Cardiac septum (tissue), 1 donor: Measurements from ENCODE around the gene OPCML. TPM values are rescaled to one million over a fixed set of nuclear protein-coding genes. Genes with fewer than 3 reads are reported as not detected.

Experiments used
- DNase-seq: peaks from one replicate; pipeline ENCODE4 v3.0.0-alpha.2; 2020; ENCODE audit warnings: low spot score
- intact Hi-C: fragments of 100-400 bp; cut with DNase I; formaldehyde crosslinking; loops from one replicate; pipeline ENCODE4 v1.14.0; 2022
- total RNA-seq: library from RNA; stranded (reverse); fragmentation: NEBNext Ultra II Directional; extraction: Animal tissue kit (Norgen Biotek cat#: 25700); gene quantifications from one replicate; pipeline ENCODE4 v1.2.1, GENCODE V29; 2021
- donor health status: DM: no; HTN: no; CAD: no.

OPCML gene
- total RNA-seq, 1 donor from 2014 or later, result 0.27 TPM

GRCh38 chr11:132717824-132718223, 814.5 kb downstream of the OPCML start:
- intact Hi-C loops, result no loop called here
- DNase-seq, result no peak

DNA sequence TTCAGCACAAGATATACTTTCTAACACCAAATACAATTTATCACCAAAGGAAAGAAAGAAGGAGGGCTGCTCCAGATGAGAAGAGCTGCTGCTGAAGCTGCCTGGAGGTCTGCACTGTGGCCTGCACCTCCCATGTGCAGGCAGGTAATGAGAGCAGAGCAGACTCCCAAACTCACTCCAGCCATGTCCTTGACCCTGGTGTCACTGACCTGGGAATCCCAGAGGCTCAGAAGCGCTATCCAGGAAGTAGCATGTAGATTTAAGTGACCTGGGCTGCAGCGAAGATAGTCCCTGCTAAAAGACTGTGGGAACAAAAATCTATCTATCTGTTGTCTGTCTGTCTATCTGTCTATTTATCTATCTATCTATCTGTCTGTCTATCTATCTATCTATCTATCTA, 816.3 kb downstream of the OPCML start:
- no peak for DNase-seq
- intact Hi-C loops, result no loop called here

GRCh38 chr11:132714859-132715440, 817.4 kb downstream of the OPCML start:
- DNase-seq, result no peak
- intact Hi-C loops, result no loop called here

GRCh38 chr11:132712466-132712865, 819.8 kb downstream of the OPCML start:
- intact Hi-C loops, result no loop called here
- no peak for DNase-seq

DNA sequence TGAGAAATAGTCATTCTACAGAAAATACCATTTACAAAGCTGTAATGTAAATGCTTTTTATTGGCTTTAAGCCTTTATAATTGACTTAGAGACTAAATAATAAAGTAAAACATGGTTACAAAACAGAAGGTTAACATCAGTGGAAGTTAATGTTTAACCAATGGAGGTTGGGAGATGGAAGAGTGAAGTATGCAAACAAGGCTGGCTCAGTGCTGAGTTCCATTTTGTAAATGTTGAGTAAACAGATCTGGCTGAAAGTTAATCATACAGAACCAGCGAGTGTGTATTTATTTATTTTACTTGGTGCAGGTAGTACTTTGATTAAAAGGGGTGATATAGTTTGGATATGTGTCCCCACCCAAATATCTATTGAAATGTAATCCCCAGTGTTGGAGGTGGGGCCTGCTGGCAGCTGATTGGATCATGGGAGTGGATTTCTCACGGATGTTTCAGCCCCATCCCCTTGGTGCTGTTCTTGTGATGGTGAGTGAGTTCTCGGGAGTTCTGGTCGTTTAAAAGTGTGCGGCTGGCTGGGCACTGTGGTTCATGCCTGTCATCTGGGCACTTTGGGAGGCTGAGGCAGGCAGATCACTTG, 827.4 kb downstream of the OPCML start:
- DNase-seq, result no peak
- intact Hi-C loops, result no loop called here

DNA sequence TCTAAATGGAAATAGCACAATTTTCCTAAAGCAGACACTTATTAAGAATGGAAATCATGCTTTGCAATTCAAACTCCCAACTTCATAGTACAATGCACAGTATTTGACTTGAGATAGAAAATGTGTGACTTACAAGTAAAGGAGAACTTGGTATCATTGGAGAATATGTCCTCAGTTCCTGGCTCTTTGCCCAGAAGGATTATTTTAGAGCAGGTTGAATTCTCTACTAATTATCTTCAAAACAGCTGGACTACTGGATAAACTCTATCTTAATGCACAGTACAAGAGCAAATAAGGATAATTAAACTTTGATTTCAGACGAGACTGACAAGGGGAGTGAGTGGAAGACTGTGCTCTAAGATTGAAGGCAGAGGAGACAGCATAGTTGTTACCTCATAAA, 839.4 kb downstream of the OPCML start:
- intact Hi-C loops, result no loop called here
- DNase-seq, result no peak

- DNase-seq, result no peak
- intact Hi-C loops, result no loop called here
These were observed 840.3 kb downstream of the OPCML start for GRCh38 chr11:132691848-132692550.

- no peak for DNase-seq
- intact Hi-C loops, result no loop called here
These were observed 845.4 kb downstream of the OPCML start for GRCh38 chr11:132686886-132687285.

DNA sequence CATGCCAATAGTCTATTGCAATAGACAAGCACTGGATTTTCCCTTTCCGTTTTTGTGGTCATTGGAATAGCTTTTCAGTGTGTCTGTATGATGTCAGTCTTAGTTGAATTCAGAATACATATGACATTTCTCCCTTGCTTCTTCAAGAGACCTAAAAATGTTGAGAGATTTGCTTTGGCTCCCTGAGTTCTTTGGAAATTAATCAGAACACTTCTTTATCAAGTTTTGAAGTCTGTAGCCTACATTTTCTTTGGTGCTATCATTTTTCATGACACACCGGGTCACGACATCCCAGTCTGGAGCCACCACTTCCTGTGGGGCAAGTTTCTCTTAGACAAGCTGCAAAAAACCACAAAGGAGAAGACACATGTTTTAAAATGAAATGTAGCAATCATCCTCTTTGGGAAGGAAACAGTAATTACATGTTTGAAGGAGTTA, 847.1 kb downstream of the OPCML start:
- DNase-seq, result no peak

GRCh38 chr11:132683602-132684001, 848.7 kb downstream of the OPCML start:
- intact Hi-C loops, result no loop called here
- no peak for DNase-seq

More for the DNA sequence above, 847.1 kb downstream of the OPCML start:
- intact Hi-C loops, result no loop called here

GRCh38 chr11:132681971-132682370, 850.3 kb downstream of the OPCML start:
- intact Hi-C loops, result no loop called here
- no peak for DNase-seq

DNA sequence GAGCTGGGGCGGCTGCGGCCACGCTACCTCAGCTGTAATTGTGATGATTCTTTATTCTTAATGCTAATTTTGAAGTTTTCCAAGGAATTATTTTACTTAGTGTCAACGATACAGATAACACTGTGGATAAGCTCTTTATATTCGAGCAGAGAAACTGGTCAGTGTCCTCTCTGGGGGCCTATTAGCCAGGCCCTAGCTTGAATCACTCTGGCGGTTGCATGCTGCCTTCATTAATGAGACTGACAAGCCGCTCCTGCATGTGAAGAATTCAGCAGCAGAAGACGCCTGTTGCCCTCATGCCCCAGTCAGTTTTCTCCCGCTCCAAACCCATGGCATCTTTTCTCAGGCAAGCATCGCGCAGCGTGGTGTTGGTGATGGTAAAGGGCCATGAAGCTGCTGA, 851.7 kb downstream of the OPCML start:
- intact Hi-C loops, result no loop called here

GRCh38 chr11:132674151-132674550, 858.1 kb downstream of the OPCML start:
- intact Hi-C loops, result no loop called here
- no peak for DNase-seq

More for the DNA sequence above, 851.7 kb downstream of the OPCML start:
- DNase-seq, result no peak

- no peak for DNase-seq
- intact Hi-C loops, result no loop called here
These were observed 860.4 kb downstream of the OPCML start for GRCh38 chr11:132671851-132672370.

- no peak for DNase-seq
- intact Hi-C loops, result no loop called here
These were observed 861.2 kb downstream of the OPCML start for GRCh38 chr11:132670921-132671675.

- DNase-seq, result no peak
These were observed 862.4 kb downstream of the OPCML start for GRCh38 chr11:132669949-132670348.

DNA sequence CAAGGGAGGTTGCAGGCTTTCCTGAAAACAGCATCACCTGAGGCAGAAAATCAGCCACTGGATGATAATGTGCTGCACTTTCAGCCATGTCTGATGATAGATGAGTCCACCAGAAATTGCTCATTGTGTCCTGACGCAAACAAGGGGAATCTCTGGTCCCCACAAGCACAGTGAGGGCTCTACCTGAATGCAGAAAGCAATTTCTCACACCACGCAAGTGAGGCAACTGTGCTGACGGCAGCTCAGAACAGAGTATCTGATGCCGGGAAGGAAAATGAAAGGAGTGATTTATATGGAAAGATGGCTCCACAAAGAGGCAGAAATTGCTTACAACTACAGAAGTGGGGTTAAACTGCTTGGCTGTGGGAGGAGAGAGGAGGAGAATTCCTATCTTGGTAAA, 867.1 kb downstream of the OPCML start:
- intact Hi-C loops, result no loop called here
- DNase-seq, result no peak

More at GRCh38 chr11:132669949-132670348, 862.4 kb downstream of the OPCML start:
- intact Hi-C loops, result no loop called here

DNA sequence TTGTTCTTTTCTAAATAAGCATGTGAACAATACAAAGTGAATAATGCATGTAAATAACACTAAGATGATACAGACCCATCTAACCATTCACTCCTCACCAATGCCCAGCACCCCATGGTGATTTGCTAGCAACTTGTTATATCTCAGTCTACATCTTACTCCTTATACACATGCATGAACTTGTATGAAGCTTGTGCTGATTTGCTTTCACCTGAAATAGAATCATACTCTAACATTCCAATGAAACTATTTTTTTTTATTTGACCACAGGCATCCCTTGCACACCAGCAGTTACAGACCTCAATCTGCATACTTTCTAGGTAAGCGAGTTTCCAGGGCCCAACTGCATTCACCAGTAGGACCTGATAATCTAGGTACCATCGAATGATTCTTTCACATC, 873.6 kb downstream of the OPCML start:
- DNase-seq, result no peak
- intact Hi-C loops, result no loop called here

- intact Hi-C loops, result no loop called here
- no peak for DNase-seq
These were observed 874.3 kb downstream of the OPCML start for GRCh38 chr11:132658004-132658403.

DNA sequence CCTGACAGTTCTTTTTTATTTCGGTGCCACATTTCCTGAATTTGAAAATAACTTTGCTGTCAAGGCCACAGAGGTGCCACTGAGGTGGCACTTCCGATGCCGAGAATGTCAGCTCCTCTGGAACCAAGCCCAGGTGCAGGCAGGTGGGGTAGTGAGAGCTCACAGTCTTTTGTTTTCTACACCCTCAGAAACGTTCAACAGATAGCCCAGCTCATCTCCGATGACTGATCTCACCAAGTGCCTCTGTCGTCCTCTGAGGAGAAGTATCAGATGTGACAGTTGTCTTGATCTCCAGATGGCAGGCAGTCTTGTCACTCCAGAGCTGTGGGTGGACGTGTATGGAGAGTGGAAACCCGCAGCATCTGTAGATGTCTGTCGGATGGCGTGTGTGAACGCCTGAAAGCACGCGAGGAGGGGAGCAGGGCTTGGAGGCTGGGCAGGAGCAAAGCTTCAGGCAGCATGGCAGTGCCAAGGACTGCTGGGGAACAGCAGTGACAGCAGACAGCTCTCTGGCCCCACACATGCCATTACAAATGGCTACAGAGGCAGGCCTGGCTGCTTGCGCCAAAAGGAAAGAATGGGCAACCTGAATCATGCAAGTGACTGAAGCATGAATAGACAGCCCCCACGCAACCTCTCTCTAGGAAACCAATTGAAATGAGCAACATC, 877.0 kb downstream of the OPCML start:
- no peak for DNase-seq
- intact Hi-C loops, result no loop called here
